ENCODE measurements around the gene FAXC. TPM values are rescaled to one million over a fixed set of nuclear protein-coding genes. Genes with fewer than 3 reads are reported as not detected.

Gene FAXC
- total RNA-seq, 1 experiment from 2014 or later = 12.9 TPM

DNA sequence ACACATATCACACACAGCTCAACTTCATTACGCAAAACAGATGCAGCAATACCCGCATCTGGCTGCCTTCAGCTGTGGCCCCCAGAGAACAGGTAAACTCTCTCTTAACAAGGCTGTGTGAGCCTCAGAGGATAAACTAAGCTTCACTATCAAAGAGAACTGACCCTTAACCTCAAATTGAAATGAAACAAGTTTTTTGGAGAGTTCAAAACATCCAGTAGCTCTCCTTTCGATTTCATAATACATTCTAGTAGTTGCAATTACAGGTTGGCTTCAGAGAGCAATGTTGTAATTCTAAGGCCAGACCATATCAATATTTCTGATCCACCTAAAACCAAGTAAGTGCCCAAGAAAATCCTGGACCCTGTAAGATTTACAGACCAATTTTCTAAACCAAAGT is 113.5 kb downstream of the FAXC start:
- Mint-ChIP-seq H3K27ac (no peak overlapping the region), H3K36me3 (no peaks in the 10 kb centered on the region), H3K9me3 (no peaks in the 10 kb centered on the region; the same call in 1 of the 2 replicates), H3K4me3 (no peak overlapping the region), H3K4me1 (peaks cover 2% of the 10 kb centered on the region; the same call in 1 of the 2 replicates), H3K27me3 (ENCODE audit: low read depth) (no peaks in the 10 kb centered on the region)
- ATAC-seq (no peak), DNase-seq (ENCODE audit: low spot score) (no peak)
- POLR2A ChIA-PET = no interaction called here
- CTCF ChIA-PET = interaction anchor here (0.8 to 2.2 kb wide), 3 partner anchors 14 to 84 kb away, joined by 3 to 8 read pairs (median 5); no protein-coding TSS in a partner anchor
- no peak for TF ChIP-seq ESRRA (CRISPR knock-in tag; IDR thresholded peaks at IDR 0.05; ENCODE audit: borderline replicate concordance)
- no peak for TF ChIP-seq NR2C2 (CRISPR knock-in tag; IDR thresholded peaks at IDR 0.05)

DNA sequence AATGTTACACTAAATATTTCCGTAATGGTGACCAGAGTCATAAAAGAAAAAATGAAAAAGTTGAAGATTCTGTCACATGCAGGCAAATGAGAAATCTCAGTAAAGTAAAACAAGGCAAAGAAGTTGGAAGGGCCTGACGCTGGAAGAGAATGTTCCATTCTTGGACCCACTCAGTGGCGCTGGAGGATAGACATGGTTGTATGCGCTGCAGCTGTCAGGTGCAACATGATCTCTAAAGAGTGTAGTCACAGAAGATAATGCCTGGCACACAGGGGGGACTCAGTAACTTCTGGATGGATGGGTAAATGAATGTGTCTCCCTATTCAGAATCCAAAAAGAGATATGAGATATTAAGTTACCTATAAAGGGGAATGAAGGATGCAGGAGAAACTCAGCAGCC is 116.3 kb downstream of the FAXC start:
- TF ChIP-seq, protein P1, sequence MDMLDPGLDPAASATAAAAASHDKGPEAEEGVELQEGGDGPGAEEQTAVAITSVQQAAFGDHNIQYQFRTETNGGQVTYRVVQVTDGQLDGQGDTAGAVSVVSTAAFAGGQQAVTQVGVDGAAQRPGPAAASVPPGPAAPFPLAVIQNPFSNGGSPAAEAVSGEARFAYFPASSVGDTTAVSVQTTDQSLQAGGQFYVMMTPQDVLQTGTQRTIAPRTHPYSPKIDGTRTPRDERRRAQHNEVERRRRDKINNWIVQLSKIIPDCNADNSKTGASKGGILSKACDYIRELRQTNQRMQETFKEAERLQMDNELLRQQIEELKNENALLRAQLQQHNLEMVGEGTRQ (CRISPR knock-in tag; IDR thresholded peaks at IDR 0.05) = no peak
- TF ChIP-seq ZNF219 (CRISPR knock-in tag; IDR thresholded peaks at IDR 0.05; ENCODE audit: borderline replicate concordance) (no peak), NR1H2 (CRISPR knock-in tag; IDR thresholded peaks at IDR 0.05) (no peak), MXD4 (CRISPR knock-in tag; IDR thresholded peaks at IDR 0.05; ENCODE audit: borderline replicate concordance) (no peak), KAT7 (CRISPR knock-in tag; IDR thresholded peaks at IDR 0.05; ENCODE audit: borderline replicate concordance) (no peak), ZNF263 (CRISPR knock-in tag; IDR thresholded peaks at IDR 0.05; ENCODE audit: low read depth) (no peak), SP1 (CRISPR knock-in tag; conservative IDR thresholded peaks at IDR 0.05) (no peak), HMGA2 (CRISPR knock-in tag; IDR thresholded peaks at IDR 0.05) (no peak), ZNF121 (CRISPR knock-in tag; IDR thresholded peaks at IDR 0.05) (no peak), GRHL2 (CRISPR knock-in tag; IDR thresholded peaks at IDR 0.05; ENCODE audit: insufficient replicate concordance, severe bottlenecking) (no peak)
- TF ChIP-seq, protein P2, sequence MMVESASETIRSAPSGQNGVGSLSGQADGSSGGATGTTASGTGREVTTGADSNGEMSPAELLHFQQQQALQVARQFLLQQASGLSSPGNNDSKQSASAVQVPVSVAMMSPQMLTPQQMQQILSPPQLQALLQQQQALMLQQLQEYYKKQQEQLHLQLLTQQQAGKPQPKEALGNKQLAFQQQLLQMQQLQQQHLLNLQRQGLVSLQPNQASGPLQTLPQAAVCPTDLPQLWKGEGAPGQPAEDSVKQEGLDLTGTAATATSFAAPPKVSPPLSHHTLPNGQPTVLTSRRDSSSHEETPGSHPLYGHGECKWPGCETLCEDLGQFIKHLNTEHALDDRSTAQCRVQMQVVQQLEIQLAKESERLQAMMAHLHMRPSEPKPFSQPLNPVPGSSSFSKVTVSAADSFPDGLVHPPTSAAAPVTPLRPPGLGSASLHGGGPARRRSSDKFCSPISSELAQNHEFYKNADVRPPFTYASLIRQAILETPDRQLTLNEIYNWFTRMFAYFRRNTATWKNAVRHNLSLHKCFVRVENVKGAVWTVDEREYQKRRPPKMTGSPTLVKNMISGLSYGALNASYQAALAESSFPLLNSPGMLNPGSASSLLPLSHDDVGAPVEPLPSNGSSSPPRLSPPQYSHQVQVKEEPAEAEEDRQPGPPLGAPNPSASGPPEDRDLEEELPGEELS (CRISPR knock-in tag; IDR thresholded peaks at IDR 0.05) = no peak
- TF ChIP-seq, protein P3, sequence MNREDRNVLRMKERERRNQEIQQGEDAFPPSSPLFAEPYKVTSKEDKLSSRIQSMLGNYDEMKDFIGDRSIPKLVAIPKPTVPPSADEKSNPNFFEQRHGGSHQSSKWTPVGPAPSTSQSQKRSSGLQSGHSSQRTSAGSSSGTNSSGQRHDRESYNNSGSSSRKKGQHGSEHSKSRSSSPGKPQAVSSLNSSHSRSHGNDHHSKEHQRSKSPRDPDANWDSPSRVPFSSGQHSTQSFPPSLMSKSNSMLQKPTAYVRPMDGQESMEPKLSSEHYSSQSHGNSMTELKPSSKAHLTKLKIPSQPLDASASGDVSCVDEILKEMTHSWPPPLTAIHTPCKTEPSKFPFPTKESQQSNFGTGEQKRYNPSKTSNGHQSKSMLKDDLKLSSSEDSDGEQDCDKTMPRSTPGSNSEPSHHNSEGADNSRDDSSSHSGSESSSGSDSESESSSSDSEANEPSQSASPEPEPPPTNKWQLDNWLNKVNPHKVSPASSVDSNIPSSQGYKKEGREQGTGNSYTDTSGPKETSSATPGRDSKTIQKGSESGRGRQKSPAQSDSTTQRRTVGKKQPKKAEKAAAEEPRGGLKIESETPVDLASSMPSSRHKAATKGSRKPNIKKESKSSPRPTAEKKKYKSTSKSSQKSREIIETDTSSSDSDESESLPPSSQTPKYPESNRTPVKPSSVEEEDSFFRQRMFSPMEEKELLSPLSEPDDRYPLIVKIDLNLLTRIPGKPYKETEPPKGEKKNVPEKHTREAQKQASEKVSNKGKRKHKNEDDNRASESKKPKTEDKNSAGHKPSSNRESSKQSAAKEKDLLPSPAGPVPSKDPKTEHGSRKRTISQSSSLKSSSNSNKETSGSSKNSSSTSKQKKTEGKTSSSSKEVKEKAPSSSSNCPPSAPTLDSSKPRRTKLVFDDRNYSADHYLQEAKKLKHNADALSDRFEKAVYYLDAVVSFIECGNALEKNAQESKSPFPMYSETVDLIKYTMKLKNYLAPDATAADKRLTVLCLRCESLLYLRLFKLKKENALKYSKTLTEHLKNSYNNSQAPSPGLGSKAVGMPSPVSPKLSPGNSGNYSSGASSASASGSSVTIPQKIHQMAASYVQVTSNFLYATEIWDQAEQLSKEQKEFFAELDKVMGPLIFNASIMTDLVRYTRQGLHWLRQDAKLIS (CRISPR knock-in tag; IDR thresholded peaks at IDR 0.05; ENCODE audit: borderline replicate concordance) = no peak
- TF ChIP-seq, protein P4, sequence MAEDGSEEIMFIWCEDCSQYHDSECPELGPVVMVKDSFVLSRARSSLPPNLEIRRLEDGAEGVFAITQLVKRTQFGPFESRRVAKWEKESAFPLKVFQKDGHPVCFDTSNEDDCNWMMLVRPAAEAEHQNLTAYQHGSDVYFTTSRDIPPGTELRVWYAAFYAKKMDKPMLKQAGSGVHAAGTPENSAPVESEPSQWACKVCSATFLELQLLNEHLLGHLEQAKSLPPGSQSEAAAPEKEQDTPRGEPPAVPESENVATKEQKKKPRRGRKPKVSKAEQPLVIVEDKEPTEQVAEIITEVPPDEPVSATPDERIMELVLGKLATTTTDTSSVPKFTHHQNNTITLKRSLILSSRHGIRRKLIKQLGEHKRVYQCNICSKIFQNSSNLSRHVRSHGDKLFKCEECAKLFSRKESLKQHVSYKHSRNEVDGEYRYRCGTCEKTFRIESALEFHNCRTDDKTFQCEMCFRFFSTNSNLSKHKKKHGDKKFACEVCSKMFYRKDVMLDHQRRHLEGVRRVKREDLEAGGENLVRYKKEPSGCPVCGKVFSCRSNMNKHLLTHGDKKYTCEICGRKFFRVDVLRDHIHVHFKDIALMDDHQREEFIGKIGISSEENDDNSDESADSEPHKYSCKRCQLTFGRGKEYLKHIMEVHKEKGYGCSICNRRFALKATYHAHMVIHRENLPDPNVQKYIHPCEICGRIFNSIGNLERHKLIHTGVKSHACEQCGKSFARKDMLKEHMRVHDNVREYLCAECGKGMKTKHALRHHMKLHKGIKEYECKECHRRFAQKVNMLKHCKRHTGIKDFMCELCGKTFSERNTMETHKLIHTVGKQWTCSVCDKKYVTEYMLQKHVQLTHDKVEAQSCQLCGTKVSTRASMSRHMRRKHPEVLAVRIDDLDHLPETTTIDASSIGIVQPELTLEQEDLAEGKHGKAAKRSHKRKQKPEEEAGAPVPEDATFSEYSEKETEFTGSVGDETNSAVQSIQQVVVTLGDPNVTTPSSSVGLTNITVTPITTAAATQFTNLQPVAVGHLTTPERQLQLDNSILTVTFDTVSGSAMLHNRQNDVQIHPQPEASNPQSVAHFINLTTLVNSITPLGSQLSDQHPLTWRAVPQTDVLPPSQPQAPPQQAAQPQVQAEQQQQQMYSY (CRISPR knock-in tag; IDR thresholded peaks at IDR 0.05) = no peak
- TF ChIP-seq, protein P5, sequence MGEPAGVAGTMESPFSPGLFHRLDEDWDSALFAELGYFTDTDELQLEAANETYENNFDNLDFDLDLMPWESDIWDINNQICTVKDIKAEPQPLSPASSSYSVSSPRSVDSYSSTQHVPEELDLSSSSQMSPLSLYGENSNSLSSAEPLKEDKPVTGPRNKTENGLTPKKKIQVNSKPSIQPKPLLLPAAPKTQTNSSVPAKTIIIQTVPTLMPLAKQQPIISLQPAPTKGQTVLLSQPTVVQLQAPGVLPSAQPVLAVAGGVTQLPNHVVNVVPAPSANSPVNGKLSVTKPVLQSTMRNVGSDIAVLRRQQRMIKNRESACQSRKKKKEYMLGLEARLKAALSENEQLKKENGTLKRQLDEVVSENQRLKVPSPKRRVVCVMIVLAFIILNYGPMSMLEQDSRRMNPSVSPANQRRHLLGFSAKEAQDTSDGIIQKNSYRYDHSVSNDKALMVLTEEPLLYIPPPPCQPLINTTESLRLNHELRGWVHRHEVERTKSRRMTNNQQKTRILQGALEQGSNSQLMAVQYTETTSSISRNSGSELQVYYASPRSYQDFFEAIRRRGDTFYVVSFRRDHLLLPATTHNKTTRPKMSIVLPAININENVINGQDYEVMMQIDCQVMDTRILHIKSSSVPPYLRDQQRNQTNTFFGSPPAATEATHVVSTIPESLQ (CRISPR knock-in tag; IDR thresholded peaks at IDR 0.05) = no peak
- TF ChIP-seq, protein P6, sequence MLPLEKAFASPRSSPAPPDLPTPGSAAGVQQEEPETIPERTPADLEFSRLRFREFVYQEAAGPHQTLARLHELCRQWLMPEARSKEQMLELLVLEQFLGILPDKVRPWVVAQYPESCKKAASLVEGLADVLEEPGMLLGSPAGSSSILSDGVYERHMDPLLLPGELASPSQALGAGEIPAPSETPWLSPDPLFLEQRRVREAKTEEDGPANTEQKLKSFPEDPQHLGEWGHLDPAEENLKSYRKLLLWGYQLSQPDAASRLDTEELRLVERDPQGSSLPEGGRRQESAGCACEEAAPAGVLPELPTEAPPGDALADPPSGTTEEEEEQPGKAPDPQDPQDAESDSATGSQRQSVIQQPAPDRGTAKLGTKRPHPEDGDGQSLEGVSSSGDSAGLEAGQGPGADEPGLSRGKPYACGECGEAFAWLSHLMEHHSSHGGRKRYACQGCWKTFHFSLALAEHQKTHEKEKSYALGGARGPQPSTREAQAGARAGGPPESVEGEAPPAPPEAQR (CRISPR knock-in tag; IDR thresholded peaks at IDR 0.05) = no peak
- CTCF ChIA-PET = interaction anchor here (1.4 kb wide), 1 partner anchor 86 kb away, joined by 3 read pairs; no protein-coding TSS in a partner anchor
- Mint-ChIP-seq H3K27ac (no peak overlapping the region), H3K27me3 (ENCODE audit: low read depth) (no peaks in the 10 kb centered on the region), H3K4me1 (no peaks in the 10 kb centered on the region), H3K4me3 (no peak overlapping the region), H3K9me3 (no peaks in the 10 kb centered on the region; the same call in 1 of the 2 replicates), H3K36me3 (no peaks in the 10 kb centered on the region)
- no peak for ATAC-seq
- DNase-seq (ENCODE audit: low spot score) = no peak
- POLR2A ChIA-PET = no interaction called here
